NCI-H748 (cell line): ENCODE data around the gene OCRL.
A peak's percentile ranks its signal among the peaks of the same experiment; 100 is the strongest.

Experiments
- DNase-seq: peaks from one replicate; lab custom pipeline; 2025; ENCODE audit not compliant: unreplicated experiment; lab: John Stamatoyannopoulos, UW

Gene OCRL

GRCh38 chrX:129581904-129582303 lies 41.8 kb downstream of the OCRL start:
- DNase-seq = no peak

DNA sequence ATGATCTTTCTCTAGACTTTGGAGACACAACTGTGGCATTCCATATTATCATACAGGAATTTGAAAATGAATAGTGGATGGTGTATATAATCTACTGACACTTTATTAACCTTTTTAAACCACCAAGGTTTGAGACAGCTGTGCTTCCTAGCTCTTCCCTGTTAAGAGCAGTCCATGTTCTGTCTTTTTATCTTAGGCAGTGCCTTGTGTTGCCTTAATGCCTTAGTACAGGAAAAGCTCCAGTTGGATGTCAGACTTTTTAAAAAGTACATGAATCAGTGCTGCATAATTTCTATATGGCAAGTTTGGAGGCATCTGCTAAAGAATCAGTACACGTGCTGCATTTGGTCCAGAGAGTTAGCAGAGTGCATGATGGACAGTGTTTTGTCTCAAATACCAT lies 45.1 kb downstream of the OCRL start:
- DNase-seq = no peak

GRCh38 chrX:129585691-129586090 lies 45.6 kb downstream of the OCRL start:
- no peak for DNase-seq

GRCh38 chrX:129586446-129586845 lies 46.4 kb downstream of the OCRL start:
- no peak for DNase-seq

DNA sequence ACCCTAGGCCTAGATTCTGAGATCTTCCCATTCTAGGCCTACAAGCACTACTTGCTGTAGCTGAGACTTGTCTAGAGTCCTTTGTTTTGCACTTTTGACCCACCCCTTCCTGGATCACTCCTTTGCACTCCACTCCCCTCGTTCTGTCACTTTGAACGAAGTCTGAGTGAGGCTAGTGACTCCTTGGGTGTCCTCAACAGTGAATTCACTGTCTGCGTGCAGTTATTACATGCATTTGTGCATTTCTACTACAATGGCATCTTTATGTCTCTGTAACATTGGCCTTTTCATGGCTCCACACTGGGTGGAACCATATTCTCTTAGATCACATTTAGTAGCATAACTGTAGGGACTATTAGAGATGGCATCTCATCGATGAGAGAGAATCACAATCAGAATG lies 50.5 kb downstream of the OCRL start:
- no peak for DNase-seq

GRCh38 chrX:129593137-129593536 lies 53.1 kb downstream of the OCRL start:
- no peak for DNase-seq

DNA sequence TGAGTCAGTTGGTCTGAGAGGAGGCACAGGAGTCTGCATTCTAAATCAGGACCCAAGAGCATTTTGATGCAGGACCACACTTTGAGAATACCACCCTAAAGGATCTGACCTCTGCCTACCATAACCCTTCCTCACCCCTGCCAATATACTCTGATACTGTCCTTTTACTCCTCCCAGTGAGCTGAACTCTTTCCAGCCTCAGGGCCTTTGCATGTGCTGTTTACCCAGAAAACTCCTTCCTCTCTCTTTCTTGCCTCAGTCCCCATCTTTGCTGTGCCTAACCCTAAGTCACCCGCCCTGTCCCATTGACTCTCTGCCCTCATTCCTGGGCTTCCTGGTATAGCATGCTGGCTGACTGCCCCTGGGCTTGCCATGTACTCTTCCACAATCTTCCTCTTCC lies 54.7 kb downstream of the OCRL start:
- no peak for DNase-seq

GRCh38 chrX:129596077-129596476 lies 56.0 kb downstream of the OCRL start:
- no peak for DNase-seq

- no peak for DNase-seq
Observed at GRCh38 chrX:129597905-129598304, 57.8 kb downstream of the OCRL start.

DNA sequence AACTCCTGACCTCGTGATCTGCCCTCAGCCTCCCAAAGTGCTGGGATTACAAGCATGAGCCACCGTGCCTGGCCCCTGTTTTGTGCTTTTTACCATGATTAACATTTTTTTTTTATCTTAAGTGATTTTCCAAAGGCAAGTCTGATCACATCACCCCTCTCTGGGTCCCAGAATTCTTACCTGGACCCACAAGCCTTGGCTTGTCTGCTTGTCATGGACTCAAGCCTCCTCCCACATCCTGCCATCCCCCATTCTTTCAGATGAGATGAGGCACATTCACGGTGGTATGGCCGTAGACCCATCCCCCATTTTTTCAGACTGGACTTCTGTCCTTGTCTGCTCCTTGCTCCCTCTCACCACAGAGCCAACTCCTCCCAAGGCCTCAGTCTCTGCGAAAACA lies 59.4 kb downstream of the OCRL start:
- DNase-seq = no peak

GRCh38 chrX:129599996-129600395 lies 59.9 kb downstream of the OCRL start:
- DNase-seq = no peak

- DNase-seq = peak; percentile 27
Observed at GRCh38 chrX:129600981-129601424, 60.9 kb downstream of the OCRL start.

- peak; percentile 47 for DNase-seq
Observed at GRCh38 chrX:129606918-129607317, 66.9 kb downstream of the OCRL start.

- no peak for DNase-seq
Observed at GRCh38 chrX:129608496-129608895, 68.4 kb downstream of the OCRL start.

- DNase-seq = peak; percentile 3
Observed at GRCh38 chrX:129609395-129609794, 69.3 kb downstream of the OCRL start.

GRCh38 chrX:129612396-129612795 lies 72.3 kb downstream of the OCRL start:
- no peak for DNase-seq

GRCh38 chrX:129613596-129613995 lies 73.5 kb downstream of the OCRL start:
- DNase-seq = no peak

- DNase-seq = no peak
Observed at GRCh38 chrX:129614481-129615255, 74.6 kb downstream of the OCRL start.

- no peak for DNase-seq
Observed at GRCh38 chrX:129617420-129617819, 77.4 kb downstream of the OCRL start.

DNA sequence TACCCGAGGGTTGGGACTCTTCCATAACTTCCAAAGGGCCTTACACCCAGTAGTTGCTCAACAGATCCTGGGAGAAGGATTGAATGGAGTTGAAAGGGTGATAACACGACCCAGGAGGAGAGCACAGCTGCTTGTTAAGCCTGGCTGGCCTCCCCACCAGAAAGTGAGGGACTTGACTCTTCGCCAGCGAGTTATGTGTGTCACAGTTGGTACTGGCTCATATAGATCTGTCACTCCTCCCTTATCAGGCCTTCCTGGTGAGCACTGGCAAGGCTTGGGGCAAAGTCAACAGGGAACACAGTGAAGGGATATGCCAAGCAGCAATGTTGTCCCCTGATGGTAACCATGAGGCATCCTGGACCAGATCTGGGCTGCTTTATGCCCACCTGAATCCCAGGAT lies 78.9 kb downstream of the OCRL start:
- DNase-seq = no peak

- no peak for DNase-seq
Observed at GRCh38 chrX:129622757-129623301, 82.8 kb downstream of the OCRL start.

GRCh38 chrX:129626026-129626425 lies 86.0 kb downstream of the OCRL start:
- DNase-seq = no peak

GRCh38 chrX:129629837-129630236 lies 89.8 kb downstream of the OCRL start:
- DNase-seq = no peak
